Vagina (tissue), 2 donors: ENCODE measurements around the gene SLC2A11.

ENCODE experiments used
- CTCF ChIP-seq, 3 experiments: fragments of 450-650 bp in 2 of 3; fragments of 200-600 bp in 1 of 3; sonication (generic) in 1 of 3; IDR thresholded peaks; one replicate each; pipeline ENCODE4 v1.5.1; 2017 to 2019; ENCODE audit warnings: antibody characterized with exemption in 3 of 3, mild to moderate bottlenecking in 2 of 3, moderate library complexity in 2 of 3
- POLR2A ChIP-seq, 2 donors: fragments of 450-650 bp; IDR thresholded peaks; one replicate each; pipeline ENCODE4 v1.6.1; 2017; ENCODE audit warnings: antibody characterized with exemption in 2 of 2, mild to moderate bottlenecking in 2 of 2, moderate library complexity in 2 of 2
- POLR2AphosphoS5 ChIP-seq, 2 donors: sonication (generic); formaldehyde crosslinking; IDR thresholded peaks; one replicate each; pipeline ENCODE4 v1.9.0; 2017; ENCODE audit warnings: antibody characterized with exemption in 2 of 2, mild to moderate bottlenecking in 2 of 2, low read depth in 1 of 2; ENCODE audit not compliant: insufficient read depth in 1 of 2

GRCh38 chr22:23833911-23834317 lies 23.8 kb upstream of the SLC2A11 start:
- TF ChIP-seq CTCF (IDR thresholded peaks at IDR 0.05) (no peak), POLR2A (IDR thresholded peaks at IDR 0.05) (no peak), POLR2AphosphoS5 (IDR thresholded peaks at IDR 0.05; ENCODE audit: insufficient read depth in 1 of 2, low read depth in 1 of 2) (no peak)
